WI38 (cell line): ENCODE results near the gene PCDH10.

ENCODE experiments used
- H3K4me3 ChIP-seq: 2 replicates; pipeline ENCODE4 v1.5.1; 2011; ENCODE audit warnings: low read depth, mild to moderate bottlenecking, control low read depth, low read length
- CTCF ChIP-seq: IDR thresholded peaks from 2 replicates; pipeline ENCODE4 v1.5.1; 2012; ENCODE audit warnings: low read depth, mild to moderate bottlenecking, control low read depth, low read length

The PCDH10 gene

DNA sequence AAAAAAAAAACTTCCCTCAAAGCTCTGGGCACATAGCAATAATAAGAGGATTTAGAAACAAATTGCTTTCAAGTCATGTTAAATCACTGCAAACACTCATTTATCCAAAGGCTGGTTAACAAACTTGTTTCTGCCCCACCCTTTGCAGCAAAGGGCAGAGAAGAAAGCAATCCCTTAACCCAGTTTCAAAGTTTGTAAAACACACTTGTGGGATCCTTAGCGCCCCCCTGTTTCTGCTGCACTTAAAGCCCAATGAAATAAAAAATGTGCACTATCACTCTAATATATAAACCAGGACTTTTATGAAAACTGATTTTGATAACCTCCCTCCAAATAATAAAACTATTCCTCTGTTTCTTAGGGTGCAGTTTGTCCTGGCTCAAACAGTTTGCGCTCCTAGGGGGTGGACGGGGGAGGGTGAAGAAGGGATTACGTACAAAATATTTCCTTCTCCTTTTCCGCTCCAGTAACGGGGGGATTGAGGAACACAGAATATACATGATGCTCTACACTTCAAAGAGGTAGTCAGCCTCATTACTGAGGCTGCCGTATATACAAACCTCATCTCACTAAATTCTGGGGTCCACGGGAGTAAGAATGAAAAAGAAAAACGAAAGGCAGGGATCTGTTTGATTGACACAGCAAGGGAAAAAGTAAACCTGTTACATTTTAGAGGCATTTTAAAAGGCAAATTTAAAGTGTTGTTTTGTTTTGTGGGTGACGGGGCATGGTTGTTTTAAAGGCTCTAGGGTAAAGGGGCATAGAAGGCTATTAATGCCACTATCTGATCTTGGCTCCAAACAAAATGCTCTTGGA is 3.1 kb upstream of the PCDH10 start:
- no peak for TF ChIP-seq CTCF
- H3K4me3 ChIP-seq: peak overlapping the region; percentile 18; the same call in 1 of the 2 replicates

DNA sequence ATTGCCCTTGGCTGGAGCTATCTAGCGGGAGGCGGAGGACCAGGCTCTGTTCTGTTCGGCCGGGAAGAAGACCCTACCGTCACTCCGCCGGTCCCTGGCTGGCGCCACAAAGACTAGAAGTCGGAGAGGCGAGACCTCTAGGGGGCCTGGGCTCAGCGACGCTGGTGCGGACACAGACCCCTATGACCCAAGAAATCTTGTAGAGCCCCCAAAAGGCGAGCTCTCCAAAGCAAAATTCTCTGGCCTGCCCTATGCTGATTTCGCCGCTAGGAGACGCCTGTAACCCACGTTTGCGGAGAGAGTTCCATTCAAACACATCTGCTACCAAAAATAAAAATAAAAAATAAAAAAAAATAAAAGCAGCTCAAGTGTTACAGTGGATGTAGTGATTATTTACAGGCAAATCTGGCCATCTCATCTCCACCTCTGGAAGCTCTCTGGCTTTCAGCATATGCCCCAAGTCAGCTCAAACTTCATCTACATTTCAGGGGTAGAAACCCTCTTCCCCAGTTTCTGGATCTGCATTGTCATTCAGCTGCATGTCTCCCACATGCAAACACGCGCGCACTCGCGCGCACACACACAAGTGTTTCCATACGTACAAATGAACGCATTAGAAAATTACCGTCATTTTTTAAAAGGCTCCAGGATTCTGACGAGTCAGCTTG is 2.4 kb upstream of the PCDH10 start:
- TF ChIP-seq CTCF: peak; percentile 98
- peak overlapping the region; percentile 27 for H3K4me3 ChIP-seq

GRCh38 chr4:133147286-133147821 is 1.7 kb upstream of the PCDH10 start:
- no peak for TF ChIP-seq CTCF

GRCh38 chr4:133147921-133148689 is 989 bp upstream of the PCDH10 start:
- H3K4me3 ChIP-seq: no peak overlapping the region
- TF ChIP-seq CTCF: no peak

More at GRCh38 chr4:133147286-133147821, 1.7 kb upstream of the PCDH10 start:
- peak overlapping the region; percentile 27 for H3K4me3 ChIP-seq

- no peak for TF ChIP-seq CTCF
- H3K4me3 ChIP-seq: peak overlapping the region; percentile 45
Measured at GRCh38 chr4:133149364-133149695, 236 bp downstream of the PCDH10 start.

DNA sequence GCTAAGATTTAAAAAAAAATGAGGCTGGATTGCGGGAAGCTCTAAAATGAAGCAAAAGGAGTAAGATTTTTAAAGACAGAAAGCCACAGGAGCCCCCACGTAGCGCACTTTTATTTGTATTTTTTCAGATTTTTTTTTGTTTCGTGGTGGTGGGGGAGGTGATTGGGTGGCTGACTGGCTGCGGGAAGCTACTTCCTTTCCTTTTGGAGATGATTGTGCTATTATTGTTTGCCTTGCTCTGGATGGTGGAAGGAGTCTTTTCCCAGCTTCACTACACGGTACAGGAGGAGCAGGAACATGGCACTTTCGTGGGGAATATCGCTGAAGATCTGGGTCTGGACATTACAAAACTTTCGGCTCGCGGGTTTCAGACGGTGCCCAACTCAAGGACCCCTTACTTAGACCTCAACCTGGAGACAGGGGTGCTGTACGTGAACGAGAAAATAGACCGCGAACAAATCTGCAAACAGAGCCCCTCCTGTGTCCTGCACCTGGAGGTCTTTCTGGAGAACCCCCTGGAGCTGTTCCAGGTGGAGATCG is 908 bp downstream of the PCDH10 start:
- H3K4me3 ChIP-seq: no peak overlapping the region; the same call in 1 of the 2 replicates
- TF ChIP-seq CTCF: no peak
